HepG2 (cell line): Measurements from ENCODE around the gene CNNM1. TPM values are rescaled to one million over a fixed set of nuclear protein-coding genes. Genes with fewer than 3 reads are reported as not detected.

Experiments
- CREM ChIP-seq, 2 experiments: sonication (generic) in 1 of 2; formaldehyde crosslinking in 1 of 2; IDR thresholded peaks; 2 replicates each; pipeline versions ENCODE4 v1.4.0 to v1.6.1; 2016 to 2020; ENCODE audit warnings: antibody characterized with exemption in 1 of 2, mild to moderate bottlenecking in 1 of 2, missing genetic modification reagents in 1 of 2
- HNRNPL ChIP-seq: fragments of 200-400 bp; formaldehyde crosslinking; IDR thresholded peaks from 2 replicates; pipeline ENCODE4 v1.6.1; 2017; ENCODE audit warnings: mild to moderate bottlenecking, low read depth, low read length
- HOXA5 ChIP-seq: sonication (generic); formaldehyde crosslinking; IDR thresholded peaks from 2 replicates; pipeline ENCODE4 v1.4.0; 2020; ENCODE audit warnings: missing genetic modification reagents
- MYC ChIP-seq: sonication (generic); formaldehyde crosslinking; IDR thresholded peaks from 2 replicates; pipeline ENCODE4 v1.9.0; 2021; ENCODE audit warnings: missing genetic modification reagents, borderline replicate concordance
- PHF5A ChIP-seq: IDR thresholded peaks from one replicate; pipeline ENCODE4 v1.6.1; 2018; ENCODE audit warnings: low read depth, missing genetic modification reagents; ENCODE audit not compliant: unreplicated experiment
- RXRA ChIP-seq: sonication (generic); formaldehyde crosslinking; IDR thresholded peaks from 2 replicates; pipeline ENCODE4 v1.5.1; 2020; ENCODE audit warnings: missing genetic modification reagents
- SKI ChIP-seq: fragments of 450-650 bp; IDR thresholded peaks from one replicate; pipeline ENCODE4 v1.6.1; 2018; ENCODE audit warnings: mild to moderate bottlenecking; ENCODE audit not compliant: partially characterized antibody
- SP5 ChIP-seq: IDR thresholded peaks from 2 replicates; pipeline ENCODE4 v1.6.1; 2016; ENCODE audit warnings: low read depth, borderline replicate concordance
- SRY ChIP-seq: sonication (generic); formaldehyde crosslinking; IDR thresholded peaks from 2 replicates; pipeline ENCODE4 v1.8.0; 2022; ENCODE audit warnings: mild to moderate bottlenecking, missing genetic modification reagents
- TCF7 ChIP-seq: sonication (generic); IDR thresholded peaks from 2 replicates; pipeline ENCODE4 v1.6.1; 2016; ENCODE audit warnings: antibody characterized with exemption, low read depth
- ZBTB7B ChIP-seq: sonication (generic); formaldehyde crosslinking; IDR thresholded peaks from 2 replicates; pipeline ENCODE4 v1.4.0; 2020; ENCODE audit warnings: missing genetic modification reagents
- ZNF12 ChIP-seq: sonication (generic); formaldehyde crosslinking; IDR thresholded peaks from 2 replicates; pipeline ENCODE4 v1.5.0; 2020; ENCODE audit warnings: missing genetic modification reagents
- ZNF121 ChIP-seq: sonication (generic); formaldehyde crosslinking; IDR thresholded peaks from 2 replicates; pipeline ENCODE4 v1.5.0; 2020; ENCODE audit warnings: mild to moderate bottlenecking, missing genetic modification reagents
- ZNF354B ChIP-seq: sonication (generic); formaldehyde crosslinking; IDR thresholded peaks from 2 replicates; pipeline ENCODE4 v1.8.0; 2022; ENCODE audit warnings: mild to moderate bottlenecking, missing genetic modification reagents
- ZNF362 ChIP-seq: sonication (generic); formaldehyde crosslinking; IDR thresholded peaks from 2 replicates; pipeline ENCODE4 v1.4.0; 2020; ENCODE audit warnings: missing genetic modification reagents, mild to moderate bottlenecking, borderline replicate concordance
- ZNF691 ChIP-seq: sonication (generic); formaldehyde crosslinking; IDR thresholded peaks from 2 replicates; pipeline ENCODE4 v1.4.0; 2020; ENCODE audit warnings: missing genetic modification reagents, low read depth, mild to moderate bottlenecking, borderline replicate concordance
- ZNF761 ChIP-seq: sonication (generic); formaldehyde crosslinking; conservative IDR thresholded peaks from 2 replicates; pipeline ENCODE4 v1.4.0; 2020; ENCODE audit warnings: mild to moderate bottlenecking, missing genetic modification reagents
- polyA plus RNA-seq, 8 experiments: library from polyadenylated mRNA; depleted of rRNA in 3 of 8; stranded (reverse) in 7 of 8; unstranded in 1 of 8; fragments of >200 nt; fragmentation: Illumina TruSeq in 4 of 8; extraction: Trizol in 4 of 8; gene quantifications; 2 replicates each; pipeline versions ENCODE4 v1.2.1 to v1.2.3, GENCODE V29; 2011 to 2016; ENCODE audit warnings: low read depth in 4 of 8, missing spikeins in 1 of 8, mixed read lengths in 1 of 8; ENCODE audit not compliant: insufficient read depth in 1 of 8
- total RNA-seq, 5 experiments: library from RNA; depleted of rRNA; stranded (reverse); fragments of >200 nt; fragmentation: Illumina TruSeq; extraction: Trizol; gene quantifications; 2 replicates each; pipeline ENCODE4 v1.2.3, GENCODE V29; 2016; ENCODE audit warnings: low read depth in 1 of 5
- TF ChIP-seq, protein P1 (sequence below): sonication (generic); formaldehyde crosslinking; IDR thresholded peaks from 2 replicates; pipeline ENCODE4 v1.4.0; 2020; ENCODE audit warnings: low read depth, mild to moderate bottlenecking, missing genetic modification reagents
- TF ChIP-seq, protein P2 (sequence below): sonication (generic); formaldehyde crosslinking; IDR thresholded peaks from 2 replicates; pipeline ENCODE4 v1.4.0; 2020; ENCODE audit warnings: missing genetic modification reagents, borderline replicate concordance
- TF ChIP-seq, protein P3 (sequence below): sonication (generic); formaldehyde crosslinking; IDR thresholded peaks from 2 replicates; pipeline ENCODE4 v1.5.1; 2020; ENCODE audit warnings: mild to moderate bottlenecking, missing genetic modification reagents, moderate library complexity

CNNM1 gene
- total and polyA plus RNA-seq, 2 of the 13 experiments (the other 11 are each of a cell fraction or from before 2014, with no cell fraction given): 4.3 to 9.6 TPM

DNA sequence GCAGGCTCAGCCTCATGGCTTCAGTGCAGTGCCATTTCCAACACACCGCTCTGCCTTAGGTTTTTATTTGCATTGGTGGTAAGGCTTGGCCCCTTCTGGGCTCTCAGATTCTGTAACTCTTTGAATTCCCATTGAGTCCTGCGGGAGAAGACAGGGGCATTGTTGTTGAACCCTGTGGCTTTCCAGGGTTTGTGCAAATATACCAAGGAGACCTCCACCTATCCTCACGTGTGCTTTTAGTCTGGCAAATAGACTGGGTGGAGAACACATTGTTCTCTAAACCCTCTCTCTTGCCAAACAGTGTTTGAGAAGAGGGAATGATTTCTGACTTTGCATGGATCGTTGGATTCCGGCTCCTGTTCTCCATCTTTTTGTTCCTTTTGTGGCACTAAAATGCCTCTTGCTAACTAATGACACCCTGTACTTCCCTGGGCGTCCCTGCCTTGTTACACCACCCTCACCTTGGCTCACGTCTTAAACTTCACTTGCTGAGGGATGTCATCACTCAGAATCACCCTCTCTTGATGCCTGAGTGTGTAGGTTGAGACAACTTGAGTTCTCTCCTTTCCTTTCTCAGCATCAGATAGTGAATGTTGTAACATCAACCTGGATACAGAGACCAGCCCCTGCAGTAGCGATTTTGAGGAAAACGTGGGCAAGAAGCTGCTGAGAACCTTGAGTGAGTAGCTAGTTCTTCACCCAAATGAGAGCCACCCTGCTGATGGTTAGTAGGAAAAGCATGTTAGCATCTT lies 60.7 kb downstream of the CNNM1 start (continued):
- TF ChIP-seq, protein P1, sequence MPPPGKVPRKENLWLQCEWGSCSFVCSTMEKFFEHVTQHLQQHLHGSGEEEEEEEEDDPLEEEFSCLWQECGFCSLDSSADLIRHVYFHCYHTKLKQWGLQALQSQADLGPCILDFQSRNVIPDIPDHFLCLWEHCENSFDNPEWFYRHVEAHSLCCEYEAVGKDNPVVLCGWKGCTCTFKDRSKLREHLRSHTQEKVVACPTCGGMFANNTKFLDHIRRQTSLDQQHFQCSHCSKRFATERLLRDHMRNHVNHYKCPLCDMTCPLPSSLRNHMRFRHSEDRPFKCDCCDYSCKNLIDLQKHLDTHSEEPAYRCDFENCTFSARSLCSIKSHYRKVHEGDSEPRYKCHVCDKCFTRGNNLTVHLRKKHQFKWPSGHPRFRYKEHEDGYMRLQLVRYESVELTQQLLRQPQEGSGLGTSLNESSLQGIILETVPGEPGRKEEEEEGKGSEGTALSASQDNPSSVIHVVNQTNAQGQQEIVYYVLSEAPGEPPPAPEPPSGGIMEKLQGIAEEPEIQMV (CRISPR knock-in tag): no peak
- TF ChIP-seq HNRNPL: no peak
- TF ChIP-seq TCF7: peak; percentile 57
- TF ChIP-seq SP5: peak; percentile 83
- TF ChIP-seq CREM (IDR thresholded peaks at IDR 0.05): peak; percentile 27; the same call in 1 of the 2 replicates
- TF ChIP-seq CREM (CRISPR knock-in tag; IDR thresholded peaks at IDR 0.05): no peak
- no peak for TF ChIP-seq ZNF354B (CRISPR knock-in tag)
- TF ChIP-seq ZNF121 (CRISPR knock-in tag): no peak
- no peak for TF ChIP-seq ZNF761 (CRISPR knock-in tag)
- TF ChIP-seq, protein P2, sequence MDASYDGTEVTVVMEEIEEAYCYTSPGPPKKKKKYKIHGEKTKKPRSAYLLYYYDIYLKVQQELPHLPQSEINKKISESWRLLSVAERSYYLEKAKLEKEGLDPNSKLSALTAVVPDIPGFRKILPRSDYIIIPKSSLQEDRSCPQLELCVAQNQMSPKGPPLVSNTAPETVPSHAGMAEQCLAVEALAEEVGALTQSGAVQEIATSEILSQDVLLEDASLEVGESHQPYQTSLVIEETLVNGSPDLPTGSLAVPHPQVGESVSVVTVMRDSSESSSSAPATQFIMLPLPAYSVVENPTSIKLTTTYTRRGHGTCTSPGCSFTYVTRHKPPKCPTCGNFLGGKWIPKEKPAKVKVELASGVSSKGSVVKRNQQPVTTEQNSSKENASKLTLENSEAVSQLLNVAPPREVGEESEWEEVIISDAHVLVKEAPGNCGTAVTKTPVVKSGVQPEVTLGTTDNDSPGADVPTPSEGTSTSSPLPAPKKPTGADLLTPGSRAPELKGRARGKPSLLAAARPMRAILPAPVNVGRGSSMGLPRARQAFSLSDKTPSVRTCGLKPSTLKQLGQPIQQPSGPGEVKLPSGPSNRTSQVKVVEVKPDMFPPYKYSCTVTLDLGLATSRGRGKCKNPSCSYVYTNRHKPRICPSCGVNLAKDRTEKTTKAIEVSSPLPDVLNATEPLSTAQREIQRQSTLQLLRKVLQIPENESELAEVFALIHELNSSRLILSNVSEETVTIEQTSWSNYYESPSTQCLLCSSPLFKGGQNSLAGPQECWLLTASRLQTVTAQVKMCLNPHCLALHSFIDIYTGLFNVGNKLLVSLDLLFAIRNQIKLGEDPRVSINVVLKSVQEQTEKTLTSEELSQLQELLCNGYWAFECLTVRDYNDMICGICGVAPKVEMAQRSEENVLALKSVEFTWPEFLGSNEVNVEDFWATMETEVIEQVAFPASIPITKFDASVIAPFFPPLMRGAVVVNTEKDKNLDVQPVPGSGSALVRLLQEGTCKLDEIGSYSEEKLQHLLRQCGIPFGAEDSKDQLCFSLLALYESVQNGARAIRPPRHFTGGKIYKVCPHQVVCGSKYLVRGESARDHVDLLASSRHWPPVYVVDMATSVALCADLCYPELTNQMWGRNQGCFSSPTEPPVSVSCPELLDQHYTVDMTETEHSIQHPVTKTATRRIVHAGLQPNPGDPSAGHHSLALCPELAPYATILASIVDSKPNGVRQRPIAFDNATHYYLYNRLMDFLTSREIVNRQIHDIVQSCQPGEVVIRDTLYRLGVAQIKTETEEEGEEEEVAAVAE (CRISPR knock-in tag): no peak
- peak; percentile 20; the same call in 1 of the 2 replicates for TF ChIP-seq RXRA (CRISPR knock-in tag)
- no peak for TF ChIP-seq ZNF362 (CRISPR knock-in tag)
- no peak for TF ChIP-seq ZNF691 (CRISPR knock-in tag)
- no peak for TF ChIP-seq ZNF12
- TF ChIP-seq, protein P3, sequence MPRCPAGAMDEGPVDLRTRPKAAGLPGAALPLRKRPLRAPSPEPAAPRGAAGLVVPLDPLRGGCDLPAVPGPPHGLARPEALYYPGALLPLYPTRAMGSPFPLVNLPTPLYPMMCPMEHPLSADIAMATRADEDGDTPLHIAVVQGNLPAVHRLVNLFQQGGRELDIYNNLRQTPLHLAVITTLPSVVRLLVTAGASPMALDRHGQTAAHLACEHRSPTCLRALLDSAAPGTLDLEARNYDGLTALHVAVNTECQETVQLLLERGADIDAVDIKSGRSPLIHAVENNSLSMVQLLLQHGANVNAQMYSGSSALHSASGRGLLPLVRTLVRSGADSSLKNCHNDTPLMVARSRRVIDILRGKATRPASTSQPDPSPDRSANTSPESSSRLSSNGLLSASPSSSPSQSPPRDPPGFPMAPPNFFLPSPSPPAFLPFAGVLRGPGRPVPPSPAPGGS: no peak
- TF ChIP-seq MYC (CRISPR knock-in tag): no peak
- no peak for TF ChIP-seq SRY (CRISPR knock-in tag)
- TF ChIP-seq PHF5A (CRISPR knock-in tag): no peak
- no peak for TF ChIP-seq HOXA5
- TF ChIP-seq SKI: peak; percentile 32
- TF ChIP-seq ZBTB7B (CRISPR knock-in tag): 0 out of 2 replicates have a peak, but pooled peaks have one; percentile 35
